NT2/D1 (cell line): ENCODE results near the gene SSBP2.

Experiments used
- DNase-seq: peaks from one replicate; pipeline ENCODE4 v3.0.0-alpha.2; 2011; ENCODE audit warnings: low read depth, low spot score
- H3K27me3 ChIP-seq: 2 replicates; pipeline ENCODE4 v1.6.0; 2011; ENCODE audit warnings: mild to moderate bottlenecking; ENCODE audit not compliant: insufficient read length, insufficient read depth
- H3K36me3 ChIP-seq: 2 replicates; pipeline ENCODE4 v1.6.1; 2011; ENCODE audit warnings: mild to moderate bottlenecking, low read length, mixed read lengths; ENCODE audit not compliant: insufficient read depth, insufficient read length
- H3K4me1 ChIP-seq: 2 replicates; pipeline ENCODE4 v1.5.1; 2011; ENCODE audit not compliant: insufficient read depth, insufficient read length
- H3K4me3 ChIP-seq: 2 replicates; pipeline ENCODE4 v1.5.1; 2011; ENCODE audit warnings: low read depth; ENCODE audit not compliant: insufficient read length
- H3K9ac ChIP-seq: 2 replicates; pipeline ENCODE4 v1.6.0; 2011; ENCODE audit warnings: low read depth; ENCODE audit not compliant: insufficient read length
- H3K9me3 ChIP-seq: 2 replicates; pipeline ENCODE4 v1.5.1; 2011; ENCODE audit warnings: mild to moderate bottlenecking, low read length; ENCODE audit not compliant: insufficient read depth
- SUZ12 ChIP-seq: IDR thresholded peaks from 2 replicates; pipeline ENCODE4 v1.6.1; 2011; ENCODE audit not compliant: insufficient read length, insufficient read depth; ENCODE audit errors: extremely low read depth
- YY1 ChIP-seq: IDR thresholded peaks from 2 replicates; pipeline ENCODE4 v1.6.1; 2011; ENCODE audit not compliant: insufficient read length, insufficient read depth
- ZNF274 ChIP-seq: IDR thresholded peaks from 2 replicates; pipeline ENCODE4 v1.6.1; 2011; ENCODE audit warnings: mild to moderate bottlenecking, low read depth, low read length

Gene SSBP2

GRCh38 chr5:81750308-81751008 lies 439 bp downstream of the SSBP2 start:
- DNase-seq = no peak
- H3K9me3 ChIP-seq = no peaks in the 10 kb centered on the region
- H3K4me1 ChIP-seq = peaks cover 3% of the 10 kb centered on the region
- H3K9ac ChIP-seq = peak overlapping the region; percentile 70
- peaks cover 11% of the 10 kb centered on the region for H3K27me3 ChIP-seq
- TF ChIP-seq SUZ12 = no peak
- TF ChIP-seq YY1 = no peak
- no peaks in the 10 kb centered on the region for H3K36me3 ChIP-seq
- peak overlapping the region; percentile 82 for H3K4me3 ChIP-seq

- no peak for TF ChIP-seq ZNF274
- Histone ChIP-seq H3K36me3 (no peaks in the 10 kb centered on the region), H3K4me1 (peaks cover 3% of the 10 kb centered on the region), H3K27me3 (peaks cover 11% of the 10 kb centered on the region), H3K9me3 (no peaks in the 10 kb centered on the region), H3K9ac (peak overlapping the region; percentile 56), H3K4me3 (peak overlapping the region; percentile 50)
- DNase-seq = no peak
Measured at GRCh38 chr5:81749561-81750307, 1.2 kb downstream of the SSBP2 start.

- Histone ChIP-seq H3K27me3 (peaks cover 11% of the 10 kb centered on the region), H3K9ac (peak overlapping the region; percentile 56), H3K4me1 (peaks cover 3% of the 10 kb centered on the region), H3K9me3 (no peaks in the 10 kb centered on the region), H3K4me3 (peak overlapping the region; percentile 50), H3K36me3 (no peaks in the 10 kb centered on the region)
- DNase-seq = no peak
- TF ChIP-seq YY1 (no peak), ZNF274 (no peak), SUZ12 (no peak)
Measured at GRCh38 chr5:81749192-81749560, 1.7 kb downstream of the SSBP2 start.

GRCh38 chr5:81748556-81748955 lies 2.3 kb downstream of the SSBP2 start:
- TF ChIP-seq YY1 (no peak), SUZ12 (no peak), ZNF274 (no peak)
- H3K27me3 ChIP-seq = peaks cover 11% of the 10 kb centered on the region
- no peak for DNase-seq
- no peaks in the 10 kb centered on the region for H3K36me3 ChIP-seq
- no peak overlapping the region for H3K4me3 ChIP-seq
- peaks cover 3% of the 10 kb centered on the region for H3K4me1 ChIP-seq
- H3K9ac ChIP-seq = no peak overlapping the region
- H3K9me3 ChIP-seq = no peaks in the 10 kb centered on the region

- no peak overlapping the region for H3K9ac ChIP-seq
- TF ChIP-seq ZNF274 (no peak), SUZ12 (no peak)
- H3K4me1 ChIP-seq = no peaks in the 10 kb centered on the region
- H3K36me3 ChIP-seq = no peaks in the 10 kb centered on the region
- H3K27me3 ChIP-seq = peaks cover 11% of the 10 kb centered on the region
- DNase-seq = no peak
- no peaks in the 10 kb centered on the region for H3K9me3 ChIP-seq
- no peak overlapping the region for H3K4me3 ChIP-seq
Measured at GRCh38 chr5:81747030-81747429, 3.9 kb downstream of the SSBP2 start.

GRCh38 chr5:81740758-81741157 lies 10.1 kb downstream of the SSBP2 start:
- no peak for TF ChIP-seq YY1
- no peak for TF ChIP-seq ZNF274
- no peak for TF ChIP-seq SUZ12
- Histone ChIP-seq H3K9me3 (no peaks in the 10 kb centered on the region), H3K4me3 (no peak overlapping the region), H3K4me1 (no peaks in the 10 kb centered on the region), H3K27me3 (no peaks in the 10 kb centered on the region), H3K9ac (no peak overlapping the region), H3K36me3 (no peaks in the 10 kb centered on the region)
- DNase-seq = no peak

- no peak overlapping the region for H3K9ac ChIP-seq
- no peak overlapping the region for H3K4me3 ChIP-seq
- TF ChIP-seq ZNF274 = no peak
- no peak for TF ChIP-seq YY1
- TF ChIP-seq SUZ12 = no peak
Measured at GRCh38 chr5:81739291-81739690, 11.6 kb downstream of the SSBP2 start.

More at GRCh38 chr5:81739291-81739690, 11.6 kb downstream of the SSBP2 start:
- Histone ChIP-seq H3K36me3 (no peaks in the 10 kb centered on the region), H3K27me3 (no peaks in the 10 kb centered on the region), H3K9me3 (no peaks in the 10 kb centered on the region), H3K4me1 (no peaks in the 10 kb centered on the region)
- no peak for DNase-seq
